Superior temporal gyrus (tissue), 1 donor: ENCODE results near the gene FARS2.
"Not testable (repeated sequence)": the region's sequence is repeated elsewhere in the genome, so short reads cannot be mapped to it uniquely, and the experiment has no call there.

ENCODE experiments used
- DNase-seq: peaks from one replicate; pipeline ENCODE4 v3.0.0-alpha.2; 2016; ENCODE audit errors: extremely low spot score

FARS2 gene

GRCh38 chr6:5783584-5784089 is 522.3 kb downstream of the FARS2 start:
- no peak for DNase-seq

GRCh38 chr6:5785249-5785648 is 523.9 kb downstream of the FARS2 start:
- DNase-seq: no peak

DNA sequence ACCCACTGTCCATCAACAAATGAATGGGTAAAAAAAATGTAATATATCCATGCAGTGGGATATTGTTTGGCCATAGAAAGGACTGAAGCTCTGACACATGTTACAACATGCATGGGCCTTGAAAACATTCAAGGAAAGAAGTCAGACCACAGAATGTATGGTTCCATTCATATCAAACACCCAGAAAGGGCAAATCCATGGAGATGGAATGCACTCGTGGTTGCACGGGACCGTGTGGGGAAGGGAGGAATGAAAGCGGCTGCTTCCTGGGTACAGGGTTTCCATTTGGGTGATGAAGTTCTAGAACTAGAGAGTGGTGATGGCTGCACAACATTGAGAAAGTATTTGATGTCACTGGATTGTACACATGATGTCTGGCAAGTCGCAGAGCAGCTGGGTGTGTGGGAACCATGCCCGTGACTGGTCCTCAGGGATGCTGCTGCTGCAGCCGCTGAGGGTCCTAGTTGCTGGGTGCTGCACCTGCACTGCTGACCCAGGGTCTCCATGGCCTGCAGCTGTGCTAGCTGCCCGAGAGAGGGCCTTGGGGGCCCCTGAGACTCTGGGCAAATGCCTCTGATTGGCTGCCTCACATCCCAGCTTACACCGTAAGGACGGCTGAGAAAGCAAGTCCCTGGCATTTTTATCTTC is 525.1 kb downstream of the FARS2 start:
- DNase-seq: no peak

- no peak for DNase-seq
These were observed 525.8 kb downstream of the FARS2 start for GRCh38 chr6:5786969-5787720.

DNA sequence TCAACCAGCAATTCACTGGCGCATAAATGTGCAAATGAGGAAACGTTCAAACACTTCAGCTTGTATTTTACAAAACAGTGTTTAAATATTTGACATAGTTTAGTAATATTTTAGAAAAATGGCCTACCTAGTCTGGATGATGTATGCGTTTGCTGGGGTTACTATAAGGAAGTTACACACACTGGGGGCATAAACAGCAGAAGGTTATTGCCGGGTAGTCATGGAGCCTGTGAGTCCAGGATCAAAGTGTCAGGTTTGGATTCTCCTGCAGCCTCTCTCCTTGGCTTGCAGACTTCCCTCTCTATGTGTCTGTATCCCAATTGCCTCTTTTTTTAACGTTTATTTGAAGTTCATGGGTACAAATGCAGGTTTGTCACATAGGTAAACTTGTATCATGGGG is 528.1 kb downstream of the FARS2 start:
- DNase-seq: not testable (repeated sequence)

GRCh38 chr6:5796555-5796954 is 535.2 kb downstream of the FARS2 start:
- not testable (repeated sequence) for DNase-seq

DNA sequence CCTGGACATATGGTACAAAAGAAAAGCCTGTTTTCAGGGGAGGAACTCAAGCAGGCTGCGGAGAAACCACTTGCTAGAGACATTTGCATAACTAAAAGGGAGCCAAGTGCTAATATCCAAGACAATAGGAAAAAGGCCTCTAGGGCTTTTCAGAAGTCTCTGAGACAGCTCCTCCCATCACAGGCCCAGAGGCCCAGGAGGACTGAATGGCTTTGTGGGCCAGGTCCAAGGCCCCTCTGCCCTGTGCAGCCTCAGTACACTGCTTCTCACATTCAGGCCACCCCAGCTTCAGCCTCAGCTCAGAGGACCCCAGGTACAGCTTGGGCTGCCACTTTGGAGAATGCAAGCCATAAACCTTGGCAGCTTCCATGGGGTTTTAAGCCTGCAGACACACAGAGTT is 545.1 kb downstream of the FARS2 start:
- not testable (repeated sequence) for DNase-seq

GRCh38 chr6:5809450-5809849 is 548.1 kb downstream of the FARS2 start:
- no peak for DNase-seq

DNA sequence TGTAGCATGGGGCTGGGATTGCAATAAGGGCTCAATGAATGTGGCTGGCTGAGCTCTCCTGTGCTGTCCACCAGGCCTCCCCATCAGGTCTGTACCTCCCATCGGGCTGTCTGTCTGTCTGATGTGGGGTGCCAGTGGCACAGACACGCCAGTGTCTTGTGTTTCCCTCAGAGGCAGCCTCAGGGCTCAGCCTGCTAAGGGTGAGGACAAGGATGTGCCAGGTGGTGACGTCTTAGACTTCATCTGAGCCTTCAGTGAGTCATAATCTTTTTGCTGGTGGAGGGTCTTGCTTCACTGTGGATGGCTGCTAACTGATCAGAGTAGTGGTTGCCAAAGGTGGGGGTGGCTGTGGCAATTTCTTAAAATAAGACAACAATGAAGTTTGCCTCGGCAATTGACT is 550.7 kb downstream of the FARS2 start:
- DNase-seq: no peak

DNA sequence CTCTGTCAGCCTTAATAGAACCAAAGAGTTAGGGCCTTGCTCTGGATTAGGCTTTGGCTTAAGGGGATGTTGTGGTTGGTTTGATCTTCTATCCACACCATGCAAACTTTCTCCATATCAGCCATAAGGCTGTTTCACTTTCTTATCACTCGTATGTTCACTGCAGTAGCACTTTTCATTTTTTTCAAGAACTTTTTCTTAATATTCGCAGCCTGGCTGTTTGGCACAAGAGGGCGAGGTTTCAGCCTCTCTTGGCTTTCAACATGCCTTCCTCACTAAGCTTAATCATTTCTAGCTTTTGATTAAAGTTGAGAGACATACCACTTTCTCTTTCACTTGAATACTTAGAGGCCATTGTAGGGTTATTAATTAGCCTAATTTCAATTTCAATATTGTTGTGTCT is 552.3 kb downstream of the FARS2 start:
- DNase-seq: no peak

- no peak for DNase-seq
These were observed 552.8 kb downstream of the FARS2 start for GRCh38 chr6:5814116-5814515.

GRCh38 chr6:5814901-5815300 is 553.6 kb downstream of the FARS2 start:
- no peak for DNase-seq

- DNase-seq: no peak
These were observed 556.6 kb downstream of the FARS2 start for GRCh38 chr6:5817869-5818268.

GRCh38 chr6:5818959-5819358 is 557.6 kb downstream of the FARS2 start:
- DNase-seq: no peak
